CD14-positive monocyte (primary cell): Measurements from ENCODE around the gene PHYKPL. TPM values are rescaled to one million over a fixed set of nuclear protein-coding genes. Genes with fewer than 3 reads are reported as not detected.

Experiments used
- DNase-seq, 3 donors: peaks; one replicate each; pipeline ENCODE4 v3.0.0-alpha.2; 2011 to 2022
- H2AFZ ChIP-seq: 2 replicates; pipeline ENCODE4 v1.6.0; 2012; ENCODE audit warnings: mild to moderate bottlenecking, low read depth, low read length, inconsistent platforms; ENCODE audit not compliant: insufficient read depth, poor library complexity, severe bottlenecking
- H3K27ac ChIP-seq, 2 donors: 1 replicate in 1 of 2; 2 replicates in 1 of 2; pipeline ENCODE4 v1.5.1; 2012 to 2013; ENCODE audit warnings: low read length in 2 of 2, control low read depth in 1 of 2, inconsistent platforms in 1 of 2, low read depth in 1 of 2, mild to moderate bottlenecking in 1 of 2
- H3K27me3 ChIP-seq, 2 donors: one replicate each; pipeline versions ENCODE4 v1.6.0 to v1.6.1; 2011 to 2013; ENCODE audit warnings: low read length in 2 of 2; ENCODE audit not compliant: control insufficient read depth in 2 of 2, insufficient read depth in 2 of 2
- H3K36me3 ChIP-seq, 2 donors: replicated peaks in 1 of 2; 1 replicate in 1 of 2; 2 replicates in 1 of 2; pipeline versions ENCODE4 v1.5.1 to v1.6.1; 2012 to 2013; ENCODE audit warnings: low read length in 2 of 2, control low read depth in 1 of 2, inconsistent platforms in 1 of 2, mild to moderate bottlenecking in 1 of 2; ENCODE audit not compliant: insufficient read depth in 2 of 2, control insufficient read depth in 1 of 2
- H3K4me1 ChIP-seq, 2 donors: 1 replicate in 1 of 2; 2 replicates in 1 of 2; pipeline versions ENCODE4 v1.5.1 to v1.6.1; 2012 to 2013; ENCODE audit warnings: low read length in 2 of 2, control low read depth in 1 of 2, inconsistent platforms in 1 of 2, mild to moderate bottlenecking in 1 of 2, moderate library complexity in 1 of 2; ENCODE audit not compliant: insufficient read depth in 2 of 2, control insufficient read depth in 1 of 2
- H3K4me2 ChIP-seq: replicated peaks from 2 replicates; pipeline ENCODE3; 2012; ENCODE audit warnings: low read length, moderate library complexity, mild to moderate bottlenecking; ENCODE audit not compliant: poor library complexity, severe bottlenecking; ENCODE audit errors: extremely low read depth
- H3K4me3 ChIP-seq, 3 experiments: fragments of 200-600 bp in 1 of 3; sonication (generic) in 1 of 3; replicated peaks in 1 of 3; 1 replicate in 2 of 3; 2 replicates in 1 of 3; pipeline ENCODE4 v1.5.1; 2011 to 2013; ENCODE audit warnings: low read length in 3 of 3, mild to moderate bottlenecking in 3 of 3, control low read depth in 2 of 3, low read depth in 2 of 3, inconsistent platforms in 1 of 3, moderate library complexity in 1 of 3
- H3K79me2 ChIP-seq: 2 replicates; pipeline ENCODE4 v1.6.0; 2012; ENCODE audit warnings: mild to moderate bottlenecking, control low read depth, inconsistent platforms, low read length, moderate library complexity; ENCODE audit not compliant: insufficient read depth
- H3K9ac ChIP-seq: 2 replicates; pipeline ENCODE4 v1.6.0; 2017; ENCODE audit warnings: low read length, mild to moderate bottlenecking; ENCODE audit not compliant: insufficient read depth, poor library complexity, severe bottlenecking
- H3K9me3 ChIP-seq, 2 donors: replicated peaks in 1 of 2; 1 replicate in 1 of 2; 2 replicates in 1 of 2; pipeline versions ENCODE4 v1.5.1 to v1.6.1; 2012 to 2013; ENCODE audit warnings: low read length in 2 of 2, control low read depth in 1 of 2; ENCODE audit not compliant: control insufficient read depth in 1 of 2, insufficient read depth in 1 of 2
- H4K20me1 ChIP-seq: 2 replicates; pipeline ENCODE4 v1.6.0; 2012; ENCODE audit warnings: mild to moderate bottlenecking, low read length, control low read depth, moderate library complexity; ENCODE audit not compliant: insufficient read depth
- H3K27ac Mint-ChIP-seq, 7 donors: one replicate each; pipeline ENCODE4 v1.8.0; 2020; ENCODE audit warnings: mild to moderate bottlenecking in 7 of 7, mixed read lengths in 7 of 7, moderate library complexity in 6 of 7, inconsistent platforms in 2 of 7
- H3K27me3 Mint-ChIP-seq, 3 donors: one replicate each; pipeline ENCODE4 v1.8.0; 2021 to 2022; ENCODE audit warnings: low read depth in 3 of 3, mild to moderate bottlenecking in 3 of 3, mixed read lengths in 3 of 3, moderate library complexity in 3 of 3, inconsistent platforms in 1 of 3
- H3K36me3 Mint-ChIP-seq, 2 donors: one replicate each; pipeline ENCODE4 v1.8.0; 2020; ENCODE audit warnings: mixed read lengths in 2 of 2, inconsistent platforms in 1 of 2, mild to moderate bottlenecking in 1 of 2
- H3K4me1 Mint-ChIP-seq: one replicate; pipeline ENCODE4 v1.8.0; 2020; ENCODE audit warnings: mild to moderate bottlenecking, mixed read lengths
- H3K4me3 Mint-ChIP-seq, 2 donors: one replicate each; pipeline ENCODE4 v1.8.0; 2020; ENCODE audit warnings: mild to moderate bottlenecking in 2 of 2, mixed read lengths in 2 of 2, moderate library complexity in 1 of 2
- H3K9me3 Mint-ChIP-seq, 7 donors: one replicate each; pipeline ENCODE4 v1.8.0; 2020 to 2022; ENCODE audit warnings: mixed read lengths in 7 of 7, mild to moderate bottlenecking in 6 of 7, moderate library complexity in 6 of 7, inconsistent platforms in 2 of 7
- CTCF ChIP-seq: fragments of 200-600 bp; IDR thresholded peaks from one replicate; pipeline ENCODE4 v1.8.0; 2022; ENCODE audit warnings: antibody characterized with exemption, mild to moderate bottlenecking
- WGBS: methylation state at CpG from one replicate; pipeline ENCODE4 v1.1.5; 2013; ENCODE audit warnings: missing lambda C conversion rate; ENCODE audit not compliant: insufficient coverage; 5-methylcytosine and 5-hydroxymethylcytosine counted together
- intact Hi-C, 2 donors: fragments of 100-400 bp; cut with micrococcal nuclease; formaldehyde crosslinking; loops; one replicate each; pipeline versions ENCODE4 v1.15.0 to v1.15.1; 2023
- polyA plus RNA-seq, 3 donors: library from polyadenylated mRNA; depleted of rRNA in 1 of 3; unstranded in 2 of 3; stranded (reverse) in 1 of 3; fragments of 300-500 nt in 2 of 3; fragments of >200 nt in 1 of 3; fragmentation: Illumina TruSeq in 2 of 3; gene quantifications; 1 replicate in 2 of 3; 2 replicates in 1 of 3; pipeline ENCODE4 v1.2.3, GENCODE V29; 2012 to 2021

Gene PHYKPL
- polyA plus RNA-seq, 3 donors = 39.2 to 199 (median 43.0) TPM

GRCh38 chr5:178271231-178271630 is 38.6 kb upstream of the PHYKPL start:
- Histone ChIP-seq H3K79me2 (no peaks in the 10 kb centered on the region), H3K9ac (no peak overlapping the region), H2AFZ (no peak overlapping the region), H3K9me3 (peaks cover 0 to 10% of the 10 kb centered on the region in 2 donors), H3K36me3 (no peaks in the 10 kb centered on the region), H4K20me1 (no peaks in the 10 kb centered on the region), H3K4me1 (no peaks in the 10 kb centered on the region), H3K27me3 (no peaks in the 10 kb centered on the region), H3K4me2 (no peak overlapping the region), H3K4me3 (no peak overlapping the region), H3K27ac (no peak overlapping the region)
- Mint-ChIP-seq H3K4me3 (no peak overlapping the region), H3K4me1 (no peaks in the 10 kb centered on the region), H3K36me3 (no peaks in the 10 kb centered on the region), H3K9me3 (peaks cover 6 to 9% (median 7%) of the 10 kb centered on the region in 7 donors), H3K27ac (no peak overlapping the region), H3K27me3 (peaks cover 0 to 3% (median 2%) of the 10 kb centered on the region in 3 donors)
- TF ChIP-seq CTCF = no peak
- intact Hi-C loops = no loop called here
- DNase-seq = no peak
- WGBS = 100% methylated on average over 3 of the region's 4 CpGs

- Mint-ChIP-seq H3K4me3 (no peak overlapping the region), H3K4me1 (no peaks in the 10 kb centered on the region), H3K9me3 (peaks cover 0 to 1% (median 0%) of the 10 kb centered on the region in 7 donors), H3K27ac (no peak overlapping the region), H3K27me3 (peaks cover 0 to 3% (median 2%) of the 10 kb centered on the region in 3 donors), H3K36me3 (no peaks in the 10 kb centered on the region)
- Histone ChIP-seq H3K4me3 (no peak overlapping the region), H3K4me1 (no peaks in the 10 kb centered on the region), H3K9ac (no peak overlapping the region), H2AFZ (no peak overlapping the region), H3K9me3 (no peaks in the 10 kb centered on the region), H3K79me2 (no peaks in the 10 kb centered on the region), H4K20me1 (no peaks in the 10 kb centered on the region), H3K4me2 (no peak overlapping the region), H3K36me3 (no peaks in the 10 kb centered on the region), H3K27me3 (no peaks in the 10 kb centered on the region), H3K27ac (no peak overlapping the region)
- no peak for TF ChIP-seq CTCF
- WGBS = 100% methylated on average over 1 of the region's 1 CpG
- intact Hi-C loops = no loop called here
- DNase-seq = no peak
These were observed 36.9 kb upstream of the PHYKPL start for GRCh38 chr5:178269499-178269898.
